ENCODE measurements around the gene GRIA3. TPM values are rescaled to one million over a fixed set of nuclear protein-coding genes. Genes with fewer than 3 reads are reported as not detected.

Gene GRIA3
- total RNA-seq, 1 experiment from 2014 or later: not detected

DNA sequence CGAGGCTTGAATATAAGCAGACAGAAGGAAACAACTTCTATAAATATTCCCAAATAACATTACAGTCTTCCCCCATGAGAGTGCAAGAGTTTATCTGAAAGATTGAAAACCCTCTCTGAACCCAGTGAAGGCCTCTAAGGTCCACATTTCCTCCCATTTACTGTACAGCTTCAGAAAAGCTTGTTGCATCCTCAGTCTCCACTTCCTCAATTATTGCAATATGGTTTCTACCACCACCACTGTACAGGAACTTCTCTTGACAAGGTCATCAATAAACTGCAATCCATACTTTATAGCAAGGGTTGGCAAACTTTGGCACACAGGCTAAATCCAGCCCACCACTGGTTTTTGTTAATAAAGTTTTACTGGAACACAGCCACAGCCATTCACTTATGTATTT is 309.8 kb downstream of the GRIA3 start:
- CTCF ChIA-PET: interaction anchor here (0.9 kb wide), 1 partner anchor 15 kb away, joined by 4 read pairs; no protein-coding TSS in a partner anchor
- H3K4me3 Mint-ChIP-seq (ENCODE audit: unreplicated experiment): no peak overlapping the region
- no peaks in the 10 kb centered on the region for H3K4me1 Mint-ChIP-seq (ENCODE audit: insufficient read depth, unreplicated experiment)
- no TSS peak for BruUV-seq (replicated peaks)
- POLR2A ChIA-PET: no interaction called here
- no peak overlapping the region for H3K27ac Mint-ChIP-seq (ENCODE audit: low read depth, unreplicated experiment)
- TF ChIP-seq, protein P1, sequence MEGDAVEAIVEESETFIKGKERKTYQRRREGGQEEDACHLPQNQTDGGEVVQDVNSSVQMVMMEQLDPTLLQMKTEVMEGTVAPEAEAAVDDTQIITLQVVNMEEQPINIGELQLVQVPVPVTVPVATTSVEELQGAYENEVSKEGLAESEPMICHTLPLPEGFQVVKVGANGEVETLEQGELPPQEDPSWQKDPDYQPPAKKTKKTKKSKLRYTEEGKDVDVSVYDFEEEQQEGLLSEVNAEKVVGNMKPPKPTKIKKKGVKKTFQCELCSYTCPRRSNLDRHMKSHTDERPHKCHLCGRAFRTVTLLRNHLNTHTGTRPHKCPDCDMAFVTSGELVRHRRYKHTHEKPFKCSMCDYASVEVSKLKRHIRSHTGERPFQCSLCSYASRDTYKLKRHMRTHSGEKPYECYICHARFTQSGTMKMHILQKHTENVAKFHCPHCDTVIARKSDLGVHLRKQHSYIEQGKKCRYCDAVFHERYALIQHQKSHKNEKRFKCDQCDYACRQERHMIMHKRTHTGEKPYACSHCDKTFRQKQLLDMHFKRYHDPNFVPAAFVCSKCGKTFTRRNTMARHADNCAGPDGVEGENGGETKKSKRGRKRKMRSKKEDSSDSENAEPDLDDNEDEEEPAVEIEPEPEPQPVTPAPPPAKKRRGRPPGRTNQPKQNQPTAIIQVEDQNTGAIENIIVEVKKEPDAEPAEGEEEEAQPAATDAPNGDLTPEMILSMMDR (IDR thresholded peaks at IDR 0.05; ENCODE audit: unreplicated experiment): no peak
- DNase-seq (ENCODE audit: unreplicated experiment): no peak
- no peaks in the 10 kb centered on the region for H3K36me3 Mint-ChIP-seq (ENCODE audit: insufficient read depth, unreplicated experiment)
- H3K9me3 Mint-ChIP-seq (ENCODE audit: unreplicated experiment): peaks cover 15% of the 10 kb centered on the region
- no peaks in the 10 kb centered on the region for H3K27me3 Mint-ChIP-seq (ENCODE audit: insufficient read depth, unreplicated experiment)
- intact Hi-C loops (cut with micrococcal nuclease): no loop called here

DNA sequence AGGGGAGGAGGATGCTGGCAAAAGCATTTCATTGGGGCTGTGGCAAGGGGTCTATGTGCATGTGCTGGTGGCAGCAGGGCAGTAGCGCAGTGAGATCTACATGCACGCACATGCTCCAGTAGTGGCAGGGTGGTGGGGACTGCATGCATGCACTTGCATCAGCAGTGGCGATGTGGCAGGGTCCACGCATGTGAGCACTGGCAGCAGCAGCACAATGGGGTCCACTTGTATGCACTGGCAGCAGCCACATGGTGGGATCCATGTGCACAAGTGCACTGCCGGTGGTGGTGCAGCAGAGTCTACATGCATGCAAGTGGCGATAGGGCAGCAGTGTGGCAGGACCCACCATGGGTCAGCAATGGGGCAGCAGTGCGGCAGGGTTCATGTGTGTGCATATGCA is 315.7 kb downstream of the GRIA3 start:
- Mint-ChIP-seq H3K27me3 (ENCODE audit: insufficient read depth, unreplicated experiment) (no peaks in the 10 kb centered on the region), H3K4me1 (ENCODE audit: insufficient read depth, unreplicated experiment) (no peaks in the 10 kb centered on the region), H3K27ac (ENCODE audit: low read depth, unreplicated experiment) (no peak overlapping the region), H3K36me3 (ENCODE audit: insufficient read depth, unreplicated experiment) (no peaks in the 10 kb centered on the region), H3K9me3 (ENCODE audit: unreplicated experiment) (peaks cover under 1% of the 10 kb centered on the region), H3K4me3 (ENCODE audit: unreplicated experiment) (no peak overlapping the region)
- ChIA-PET CTCF (no interaction called here), POLR2A (no interaction called here)
- DNase-seq (ENCODE audit: unreplicated experiment): no peak
- intact Hi-C loops (cut with micrococcal nuclease): no loop called here
- TF ChIP-seq, protein P1 (IDR thresholded peaks at IDR 0.05; ENCODE audit: unreplicated experiment): no peak
- no TSS peak for BruUV-seq (replicated peaks)

DNA sequence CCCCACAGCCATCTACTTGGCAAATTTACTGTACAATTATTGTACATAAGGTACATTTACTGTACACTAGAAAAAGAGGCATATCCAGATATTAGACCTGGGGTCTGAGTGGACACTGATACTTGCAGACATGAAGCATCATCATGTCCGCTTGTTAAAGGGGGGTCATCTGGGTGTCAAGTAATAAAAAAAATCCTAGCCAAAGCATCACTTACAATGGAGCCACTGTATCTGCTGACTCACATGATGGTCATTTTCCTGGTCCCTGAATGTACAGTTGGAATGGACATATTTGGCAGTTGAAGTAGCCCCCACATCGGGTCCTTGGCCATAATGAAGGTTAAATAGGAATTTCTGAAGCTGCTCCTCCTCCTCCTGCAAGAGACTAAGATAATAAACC is 320.0 kb downstream of the GRIA3 start:
- H3K4me1 Mint-ChIP-seq (ENCODE audit: insufficient read depth, unreplicated experiment): no peaks in the 10 kb centered on the region
- DNase-seq (ENCODE audit: unreplicated experiment): no peak
- H3K4me3 Mint-ChIP-seq (ENCODE audit: unreplicated experiment): no peak overlapping the region
- no TSS peak for BruUV-seq (replicated peaks)
- H3K27ac Mint-ChIP-seq (ENCODE audit: low read depth, unreplicated experiment): no peak overlapping the region
- ChIA-PET POLR2A (interaction anchor here (0.7 kb wide), 1 partner anchor 257 kb away, joined by 4 read pairs; no protein-coding TSS in a partner anchor), CTCF (no interaction called here)
- intact Hi-C loops (cut with micrococcal nuclease): no loop called here
- H3K9me3 Mint-ChIP-seq (ENCODE audit: unreplicated experiment): peaks cover 16% of the 10 kb centered on the region
- no peaks in the 10 kb centered on the region for H3K36me3 Mint-ChIP-seq (ENCODE audit: insufficient read depth, unreplicated experiment)
- TF ChIP-seq, protein P1 (IDR thresholded peaks at IDR 0.05; ENCODE audit: unreplicated experiment): no peak
- no peaks in the 10 kb centered on the region for H3K27me3 Mint-ChIP-seq (ENCODE audit: insufficient read depth, unreplicated experiment)

DNA sequence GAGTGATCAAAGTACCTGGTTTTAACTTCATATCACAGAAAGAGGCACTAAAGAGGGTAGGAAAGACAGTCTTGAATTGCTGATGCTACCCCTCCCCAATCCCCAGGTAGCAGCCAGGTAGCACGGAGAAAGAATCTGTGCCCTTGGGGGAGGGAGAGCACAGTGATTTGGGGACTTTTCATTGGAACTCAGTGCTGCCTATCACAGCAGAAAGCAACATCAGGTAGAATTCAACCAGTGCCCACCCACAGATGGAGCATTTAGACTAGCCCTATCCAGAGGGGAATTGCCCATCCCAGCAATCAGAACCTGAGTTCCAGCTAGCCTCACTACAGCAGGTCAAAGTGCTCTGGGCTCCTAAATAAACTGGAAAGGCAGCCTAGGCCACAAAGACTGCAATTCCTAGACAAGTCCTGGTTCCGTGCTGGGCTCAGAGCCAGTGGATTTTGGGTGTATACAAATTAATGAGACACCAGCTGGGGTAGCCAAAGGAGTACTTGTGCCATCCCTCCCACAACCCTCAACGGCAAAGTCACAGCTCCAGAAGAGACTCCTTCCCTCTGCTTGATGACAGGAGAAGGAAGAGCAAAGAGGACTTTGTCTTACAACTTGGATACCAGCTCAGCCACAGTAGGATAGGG is 320.7 kb downstream of the GRIA3 start:
- no peak for DNase-seq (ENCODE audit: unreplicated experiment)
- Mint-ChIP-seq H3K4me3 (ENCODE audit: unreplicated experiment) (no peak overlapping the region), H3K4me1 (ENCODE audit: insufficient read depth, unreplicated experiment) (no peaks in the 10 kb centered on the region), H3K27ac (ENCODE audit: low read depth, unreplicated experiment) (no peak overlapping the region), H3K9me3 (ENCODE audit: unreplicated experiment) (peaks cover 16% of the 10 kb centered on the region), H3K27me3 (ENCODE audit: insufficient read depth, unreplicated experiment) (no peaks in the 10 kb centered on the region), H3K36me3 (ENCODE audit: insufficient read depth, unreplicated experiment) (no peaks in the 10 kb centered on the region)
- TF ChIP-seq, protein P1 (IDR thresholded peaks at IDR 0.05; ENCODE audit: unreplicated experiment): no peak
- CTCF ChIA-PET: no interaction called here
- intact Hi-C loops (cut with micrococcal nuclease): no loop called here
- POLR2A ChIA-PET: interaction anchor here (0.7 kb wide), 1 partner anchor 258 kb away, joined by 4 read pairs; no protein-coding TSS in a partner anchor
- BruUV-seq (replicated peaks): no TSS peak
